Fibroblast of peridontal ligament (primary cell): Measurements from ENCODE around the gene TBC1D1.

Experiments
- DNase-seq: peaks from one replicate; pipeline ENCODE4 v3.0.0-alpha.2; 2010; ENCODE audit errors: extremely low read depth

TBC1D1 gene

GRCh38 chr4:38149997-38150671 is 259.2 kb downstream of the TBC1D1 start:
- DNase-seq: peak; percentile 94

GRCh38 chr4:38150766-38151165 is 259.9 kb downstream of the TBC1D1 start:
- DNase-seq: peak; percentile 92

DNA sequence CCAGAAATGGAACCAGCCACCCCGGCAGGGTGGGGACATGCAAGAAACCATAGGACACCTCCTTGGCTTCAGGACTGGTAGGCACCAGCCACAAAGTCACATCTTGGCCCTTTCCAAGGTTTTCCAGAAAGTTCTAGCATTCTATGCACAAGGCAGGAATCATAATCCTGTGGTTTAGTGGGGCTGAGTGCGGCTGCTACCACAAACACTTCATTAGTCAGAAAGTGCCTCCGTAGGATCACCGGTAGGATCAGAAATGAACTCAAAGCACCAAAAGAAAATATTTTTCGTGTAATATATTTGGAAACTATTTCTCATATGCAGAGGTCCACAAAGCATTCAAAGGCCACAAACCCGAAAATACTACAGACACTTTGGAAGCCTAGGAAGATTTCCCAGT is 261.0 kb downstream of the TBC1D1 start:
- DNase-seq: no peak

DNA sequence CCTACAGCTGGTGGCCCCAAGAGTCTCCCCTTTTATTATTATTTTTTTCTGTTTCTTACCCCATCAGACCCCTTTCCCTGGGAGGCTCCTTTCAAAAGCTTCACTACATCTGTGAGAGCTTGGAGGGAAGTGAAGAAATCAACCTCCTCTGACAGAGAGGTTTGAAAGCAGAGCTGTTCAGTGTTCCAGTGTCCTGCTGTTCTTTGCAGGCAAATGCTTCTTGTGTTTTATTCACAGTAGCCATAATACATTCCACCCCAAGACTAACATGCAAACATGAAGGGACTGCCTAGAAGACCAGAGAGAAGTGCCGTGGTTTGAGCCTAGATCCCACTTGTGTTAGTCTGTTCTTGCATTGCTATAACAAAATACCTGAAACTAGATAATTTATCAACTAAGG is 261.4 kb downstream of the TBC1D1 start:
- DNase-seq: peak; percentile 34

- no peak for DNase-seq
Measured at GRCh38 chr4:38152721-38153386, 262.0 kb downstream of the TBC1D1 start.

- DNase-seq: no peak
Measured at GRCh38 chr4:38153387-38153760, 262.5 kb downstream of the TBC1D1 start.

DNA sequence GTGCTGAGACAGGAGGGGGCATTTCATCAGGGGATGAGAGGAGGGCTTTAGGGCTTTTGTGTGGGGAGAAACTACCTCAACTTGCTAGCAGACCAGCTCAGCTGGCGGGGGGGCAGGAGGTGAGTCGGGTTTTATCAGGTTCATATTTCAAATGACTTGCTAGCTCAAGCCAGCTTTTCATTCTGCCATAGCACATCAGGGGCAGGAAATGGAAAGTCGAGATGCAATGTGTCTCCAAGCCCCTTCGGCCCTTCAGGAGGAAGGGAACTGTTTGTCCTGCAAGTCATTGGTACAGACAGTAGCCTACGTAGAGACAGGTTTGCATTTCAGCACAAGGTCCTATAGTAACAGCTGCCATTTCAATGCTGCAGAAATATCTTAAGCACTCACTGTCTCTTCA is 263.4 kb downstream of the TBC1D1 start:
- DNase-seq: no peak

GRCh38 chr4:38154681-38155588 is 264.1 kb downstream of the TBC1D1 start:
- no peak for DNase-seq

DNA sequence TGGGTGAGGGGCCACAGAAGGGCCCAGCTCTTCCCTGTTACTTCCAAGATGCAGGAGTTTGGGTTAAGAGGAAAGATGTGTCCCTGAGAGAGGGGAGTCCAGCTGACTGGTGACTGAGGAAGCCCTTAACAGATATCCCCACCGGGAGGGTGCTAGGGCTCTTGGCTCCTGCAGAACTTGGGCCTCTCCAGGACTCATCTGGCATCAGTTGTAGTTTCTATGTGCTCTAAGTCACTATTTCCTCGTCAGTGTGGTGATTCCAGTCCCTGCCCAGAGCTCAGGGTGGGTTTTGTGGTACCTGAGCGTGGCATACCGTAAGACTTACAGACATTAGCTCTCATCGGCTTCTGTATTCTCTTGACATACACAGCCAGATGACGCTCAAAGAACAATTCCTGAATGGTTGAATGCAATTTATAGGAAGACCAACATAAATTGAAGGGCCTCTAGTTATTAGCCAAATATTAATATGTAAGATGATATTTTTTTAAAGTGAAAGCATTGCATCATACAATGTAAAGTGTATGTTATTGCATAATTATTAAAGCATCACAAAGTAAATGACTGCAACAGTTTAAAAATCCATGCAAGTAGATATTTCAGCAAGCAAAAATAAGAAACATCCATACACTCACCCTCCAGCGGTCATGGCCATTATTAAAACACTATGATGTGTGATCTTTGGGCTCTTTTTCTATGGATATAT is 264.9 kb downstream of the TBC1D1 start:
- DNase-seq: no peak

GRCh38 chr4:38157592-38157991 is 266.7 kb downstream of the TBC1D1 start:
- no peak for DNase-seq

- DNase-seq: peak; percentile 99
Measured at GRCh38 chr4:38160487-38161207, 269.8 kb downstream of the TBC1D1 start.

GRCh38 chr4:38161208-38162113 is 270.6 kb downstream of the TBC1D1 start:
- DNase-seq: no peak

GRCh38 chr4:38162240-38162784 is 271.4 kb downstream of the TBC1D1 start:
- DNase-seq: peak; percentile 72

DNA sequence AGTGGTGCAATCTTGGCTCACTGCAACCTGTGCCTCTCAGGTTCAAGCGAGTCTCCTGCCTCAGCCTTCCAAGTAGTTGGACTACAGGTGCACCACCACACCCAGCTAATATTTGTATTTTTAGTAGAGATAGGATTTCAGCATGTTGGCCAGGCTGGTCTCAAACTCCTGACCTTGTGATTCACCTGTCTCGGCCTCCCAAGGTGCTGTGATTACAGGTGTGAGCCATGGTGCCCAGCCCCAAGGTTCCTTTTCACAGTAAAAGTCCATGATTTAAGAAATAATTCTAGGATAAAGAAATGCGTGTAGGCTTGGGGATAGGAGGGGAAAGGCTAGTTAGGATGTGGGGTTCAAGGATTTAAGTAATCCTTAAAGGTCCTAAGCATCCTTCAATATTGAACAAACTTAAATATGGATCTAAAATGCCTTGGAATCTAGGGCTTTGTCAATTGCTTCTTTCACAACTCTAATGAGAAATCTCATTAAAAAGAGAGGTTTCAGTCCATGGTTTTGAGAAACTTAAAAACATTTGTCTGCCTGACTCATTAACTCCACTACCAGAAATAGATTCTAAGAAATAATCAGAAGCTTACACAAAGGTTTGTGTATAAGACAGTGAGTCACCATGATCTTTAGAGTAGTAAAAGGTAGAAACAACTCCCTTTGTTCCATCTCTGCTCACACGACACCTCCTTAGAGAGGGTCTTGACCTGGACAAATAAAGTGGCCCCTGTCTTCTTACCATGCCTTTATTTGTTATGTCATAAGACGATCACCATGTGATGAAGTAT is 272.5 kb downstream of the TBC1D1 start:
- DNase-seq: peak; percentile 74

DNA sequence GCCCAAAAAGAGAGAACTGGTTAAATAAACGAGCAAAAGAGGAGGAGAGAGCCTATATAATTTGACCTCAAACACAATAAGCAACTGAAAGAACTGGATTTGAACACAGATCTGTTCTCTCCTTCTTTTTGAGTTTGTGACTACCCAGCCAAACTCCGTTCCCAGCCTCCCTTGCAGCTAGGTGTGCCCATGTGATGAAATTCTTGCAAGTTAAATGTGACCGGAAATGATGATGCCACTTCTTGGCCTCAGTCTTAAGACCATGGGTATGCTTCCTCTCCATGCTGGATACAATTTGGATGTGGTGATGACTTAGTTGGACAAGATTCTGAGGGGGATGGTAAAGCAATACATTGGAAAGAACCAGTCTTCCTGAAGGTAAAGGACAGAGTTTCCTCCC is 273.5 kb downstream of the TBC1D1 start:
- DNase-seq: no peak

GRCh38 chr4:38166082-38166481 is 275.2 kb downstream of the TBC1D1 start:
- no peak for DNase-seq

DNA sequence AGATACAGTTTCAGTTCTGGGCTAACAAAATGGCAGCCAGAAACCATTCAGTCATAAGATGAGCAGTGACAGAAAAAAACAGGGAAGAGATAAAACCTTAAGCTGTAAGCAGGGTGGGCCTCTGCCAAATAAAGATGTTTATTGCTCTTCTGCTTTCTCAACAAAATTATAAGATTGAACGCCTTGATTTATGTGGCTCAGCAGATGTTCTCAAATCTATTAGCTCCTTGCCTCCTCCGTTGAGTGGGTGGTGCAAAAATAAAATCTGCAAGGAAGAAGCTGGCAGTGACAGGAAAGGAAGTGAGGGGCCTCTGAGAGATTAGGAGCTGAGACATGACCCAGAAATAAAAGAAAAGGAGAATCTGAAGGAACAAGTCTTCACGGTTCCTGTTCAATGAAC is 275.9 kb downstream of the TBC1D1 start:
- DNase-seq: no peak

DNA sequence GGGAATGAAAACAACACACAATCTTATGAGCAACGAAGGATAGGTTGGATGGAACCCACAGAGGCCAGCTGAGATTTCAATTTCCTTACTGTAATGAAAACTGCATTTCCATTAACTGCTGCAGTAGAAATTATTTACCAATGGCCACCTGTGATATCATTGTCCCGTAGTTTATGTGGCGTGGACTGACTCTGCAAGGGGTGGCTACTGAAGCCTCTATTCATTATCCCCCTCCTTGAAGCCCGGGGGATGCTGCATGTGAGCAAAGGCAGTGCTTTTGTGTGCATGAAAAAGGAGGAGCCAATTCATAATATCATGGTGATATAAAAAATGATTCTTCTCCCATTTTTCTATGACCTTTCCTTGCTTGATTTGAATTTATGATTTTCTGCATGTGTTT is 277.1 kb downstream of the TBC1D1 start:
- DNase-seq: no peak

DNA sequence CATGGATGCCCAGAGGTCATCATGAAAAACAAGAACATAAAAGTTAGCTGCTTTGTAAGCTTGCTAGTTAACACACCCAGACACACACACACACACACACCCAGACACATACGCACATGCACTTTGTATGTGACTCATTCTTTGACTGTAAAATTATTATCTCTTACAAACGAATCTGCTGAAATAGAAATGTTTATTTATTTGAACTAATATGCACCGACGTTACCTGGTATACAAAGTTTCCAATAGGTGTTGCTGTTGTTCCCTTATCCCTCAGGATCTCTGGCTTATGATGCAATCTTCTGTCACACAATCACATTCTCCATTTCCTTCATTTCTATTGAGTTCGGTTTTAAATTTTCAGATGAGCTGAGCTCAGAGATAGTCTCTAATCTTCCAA is 278.6 kb downstream of the TBC1D1 start:
- no peak for DNase-seq
